Measurements from ENCODE around the gene PEX10. TPM values are rescaled to one million over a fixed set of nuclear protein-coding genes. Genes with fewer than 3 reads are reported as not detected.

The PEX10 gene
- total RNA-seq, 1 experiment from 2014 or later, result 36.1 TPM

GRCh38 chr1:2451741-2452140, 39.4 kb upstream of the PEX10 start:
- ChIA-PET CTCF (no interaction called here), POLR2A (no interaction called here)
- no TSS peak for BruUV-seq (replicated peaks)
- intact Hi-C loops (cut with micrococcal nuclease), result no loop called here
- Mint-ChIP-seq H3K36me3 (ENCODE audit: insufficient read depth, unreplicated experiment) (no peaks in the 10 kb centered on the region), H3K9me3 (ENCODE audit: unreplicated experiment) (no peaks in the 10 kb centered on the region), H3K4me3 (ENCODE audit: unreplicated experiment) (no peak overlapping the region), H3K4me1 (ENCODE audit: insufficient read depth, unreplicated experiment) (no peaks in the 10 kb centered on the region), H3K27me3 (ENCODE audit: insufficient read depth, unreplicated experiment) (no peaks in the 10 kb centered on the region), H3K27ac (ENCODE audit: low read depth, unreplicated experiment) (no peak overlapping the region)
- no peak for TF ChIP-seq CTCF (IDR thresholded peaks at IDR 0.05; ENCODE audit: unreplicated experiment)
- peak; percentile 25 for DNase-seq (ENCODE audit: unreplicated experiment)

GRCh38 chr1:2449636-2450454, 37.5 kb upstream of the PEX10 start:
- BruUV-seq (replicated peaks), result no TSS peak
- TF ChIP-seq CTCF (IDR thresholded peaks at IDR 0.05; ENCODE audit: unreplicated experiment), result no peak
- Mint-ChIP-seq H3K9me3 (ENCODE audit: unreplicated experiment) (no peaks in the 10 kb centered on the region), H3K4me3 (ENCODE audit: unreplicated experiment) (no peak overlapping the region), H3K4me1 (ENCODE audit: insufficient read depth, unreplicated experiment) (peaks cover 5% of the 10 kb centered on the region), H3K27ac (ENCODE audit: low read depth, unreplicated experiment) (no peak overlapping the region), H3K27me3 (ENCODE audit: insufficient read depth, unreplicated experiment) (no peaks in the 10 kb centered on the region), H3K36me3 (ENCODE audit: insufficient read depth, unreplicated experiment) (no peaks in the 10 kb centered on the region)
- ChIA-PET CTCF (no interaction called here), POLR2A (no interaction called here)
- DNase-seq (ENCODE audit: unreplicated experiment), result no peak
- intact Hi-C loops (cut with micrococcal nuclease), result no loop called here

GRCh38 chr1:2448098-2448445, 35.7 kb upstream of the PEX10 start:
- BruUV-seq (replicated peaks), result no TSS peak
- TF ChIP-seq CTCF (IDR thresholded peaks at IDR 0.05; ENCODE audit: unreplicated experiment), result no peak
- Mint-ChIP-seq H3K9me3 (ENCODE audit: unreplicated experiment) (no peaks in the 10 kb centered on the region), H3K27ac (ENCODE audit: low read depth, unreplicated experiment) (no peak overlapping the region), H3K36me3 (ENCODE audit: insufficient read depth, unreplicated experiment) (no peaks in the 10 kb centered on the region), H3K4me1 (ENCODE audit: insufficient read depth, unreplicated experiment) (peaks cover 5% of the 10 kb centered on the region), H3K27me3 (ENCODE audit: insufficient read depth, unreplicated experiment) (no peaks in the 10 kb centered on the region), H3K4me3 (ENCODE audit: unreplicated experiment) (no peak overlapping the region)
- ChIA-PET POLR2A (no interaction called here), CTCF (interaction anchor here (1.4 kb wide), 1 partner anchor 17 kb away, joined by 4 read pairs; no protein-coding TSS in a partner anchor)
- DNase-seq (ENCODE audit: unreplicated experiment), result no peak
- intact Hi-C loops (cut with micrococcal nuclease), result no loop called here

DNA sequence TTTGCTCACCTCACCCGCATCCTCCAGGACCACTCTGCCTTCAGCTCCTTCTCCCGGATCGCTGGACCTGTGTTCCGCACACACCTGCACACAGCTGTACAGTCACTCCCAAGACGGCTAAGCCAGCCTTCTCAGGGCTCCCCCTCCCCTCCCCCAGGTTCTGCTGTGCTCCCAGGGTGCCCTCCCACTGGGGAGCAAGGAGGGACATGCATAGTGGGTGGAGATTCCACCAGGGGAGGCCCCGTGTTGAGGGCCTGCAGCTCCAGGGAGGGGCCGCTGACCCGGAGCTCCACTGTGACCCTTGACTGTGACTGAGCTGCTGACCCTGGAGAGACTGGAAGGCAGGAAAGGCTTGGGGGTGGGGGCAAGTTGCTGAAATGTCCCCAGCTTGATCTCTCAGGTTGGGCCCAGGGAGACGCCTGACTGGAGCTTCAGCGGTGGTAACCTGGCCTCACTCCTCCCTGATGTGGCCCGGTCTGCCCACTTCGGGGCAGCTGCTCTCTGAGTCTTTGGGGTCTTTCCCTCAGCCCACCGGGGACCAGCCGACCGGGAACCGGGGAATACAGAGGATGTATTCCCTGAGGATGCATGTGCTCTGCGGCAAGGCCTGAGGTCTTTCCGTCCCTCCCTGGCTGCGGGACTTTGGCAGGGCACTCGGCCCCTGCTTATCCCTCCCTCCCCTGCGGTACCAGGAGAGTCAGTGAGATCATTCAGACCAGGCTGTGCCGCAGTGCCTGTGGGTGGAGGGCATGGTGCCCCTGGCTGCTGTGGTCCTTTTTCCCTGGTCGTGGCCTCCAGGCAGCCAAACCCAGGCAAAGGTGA, 35.1 kb upstream of the PEX10 start:
- POLR2A ChIA-PET, result no interaction called here

More for the DNA sequence above, 35.1 kb upstream of the PEX10 start:
- H3K4me3 Mint-ChIP-seq (ENCODE audit: unreplicated experiment), result no peak overlapping the region
- CTCF ChIA-PET, result interaction anchor here (1.4 kb wide), 1 partner anchor 17 kb away, joined by 4 read pairs; no protein-coding TSS in a partner anchor
- H3K4me1 Mint-ChIP-seq (ENCODE audit: insufficient read depth, unreplicated experiment), result peaks cover 5% of the 10 kb centered on the region
- H3K36me3 Mint-ChIP-seq (ENCODE audit: insufficient read depth, unreplicated experiment), result no peaks in the 10 kb centered on the region
- no peaks in the 10 kb centered on the region for H3K27me3 Mint-ChIP-seq (ENCODE audit: insufficient read depth, unreplicated experiment)
- H3K27ac Mint-ChIP-seq (ENCODE audit: low read depth, unreplicated experiment), result no peak overlapping the region
- no TSS peak for BruUV-seq (replicated peaks)
- DNase-seq (ENCODE audit: unreplicated experiment), result no peak
- intact Hi-C loops (cut with micrococcal nuclease), result no loop called here
- no peak for TF ChIP-seq CTCF (IDR thresholded peaks at IDR 0.05; ENCODE audit: unreplicated experiment)
- no peaks in the 10 kb centered on the region for H3K9me3 Mint-ChIP-seq (ENCODE audit: unreplicated experiment)
